Prostate gland (tissue), 2 donors: ENCODE results near the gene RAB6B. TPM values are rescaled to one million over a fixed set of nuclear protein-coding genes. Genes with fewer than 3 reads are reported as not detected.

Source experiments
- DNase-seq: peaks from one replicate; pipeline ENCODE4 v3.0.0-alpha.2; 2019; ENCODE audit warnings: low spot score
- H3K27ac ChIP-seq, 2 donors: fragments of 200-600 bp; sonication (generic); 2 replicates each; pipeline ENCODE4 v1.5.1; 2017 to 2019
- H3K27me3 ChIP-seq: fragments of 200-600 bp; sonication (generic); replicated peaks from 2 replicates; pipeline ENCODE4 v1.5.1; 2019; ENCODE audit not compliant: insufficient read depth
- H3K36me3 ChIP-seq, 2 donors: fragments of 200-600 bp; sonication (generic); 1 replicate in 1 of 2; 2 replicates in 1 of 2; pipeline versions ENCODE4 v1.5.1 to v1.8.1; 2017 to 2019
- H3K4me1 ChIP-seq: fragments of 200-600 bp; sonication (generic); replicated peaks from 2 replicates; pipeline ENCODE4 v1.5.1; 2019
- H3K4me3 ChIP-seq, 2 donors: fragments of 200-600 bp; sonication (generic); 2 replicates each; pipeline ENCODE4 v1.5.1; 2017 to 2019
- H3K9me3 ChIP-seq: fragments of 200-600 bp; sonication (generic); 2 replicates; pipeline ENCODE4 v1.5.1; 2017
- POLR2A ChIP-seq: fragments of 450-650 bp; IDR thresholded peaks from one replicate; pipeline ENCODE4 v1.6.1; 2016; ENCODE audit warnings: antibody characterized with exemption, mild to moderate bottlenecking
- POLR2AphosphoS5 ChIP-seq: sonication (generic); formaldehyde crosslinking; IDR thresholded peaks from one replicate; pipeline ENCODE4 v1.6.1; 2017; ENCODE audit warnings: antibody characterized with exemption
- WGBS: methylation state at CpG from one replicate; pipeline ENCODE4 v1.1.5; 2018; 5-methylcytosine and 5-hydroxymethylcytosine counted together
- intact Hi-C: fragments of 100-400 bp; cut with DNase I; formaldehyde crosslinking; loops from one replicate; pipeline ENCODE4 v1.14.2; 2022
- total RNA-seq, 2 donors: library from RNA; depleted of rRNA; stranded (reverse); fragments of >200 nt; gene quantifications; one replicate each; pipeline ENCODE4 v1.1.0, GENCODE V29; 2016
- TF ChIP-seq, protein P1 (sequence below), 4 experiments: fragments of 200-600 bp in 2 of 4; fragments of 450-650 bp in 2 of 4; sonication (generic) in 2 of 4; IDR thresholded peaks; 1 replicate in 3 of 4; 2 replicates in 1 of 4; pipeline ENCODE4 v1.5.1; 2016 to 2019; ENCODE audit warnings: antibody characterized with exemption in 4 of 4, mild to moderate bottlenecking in 2 of 4, moderate library complexity in 2 of 4

The RAB6B gene
- total RNA-seq, 2 donors from 2014 or later, result 4.5 to 7.1 TPM

DNA sequence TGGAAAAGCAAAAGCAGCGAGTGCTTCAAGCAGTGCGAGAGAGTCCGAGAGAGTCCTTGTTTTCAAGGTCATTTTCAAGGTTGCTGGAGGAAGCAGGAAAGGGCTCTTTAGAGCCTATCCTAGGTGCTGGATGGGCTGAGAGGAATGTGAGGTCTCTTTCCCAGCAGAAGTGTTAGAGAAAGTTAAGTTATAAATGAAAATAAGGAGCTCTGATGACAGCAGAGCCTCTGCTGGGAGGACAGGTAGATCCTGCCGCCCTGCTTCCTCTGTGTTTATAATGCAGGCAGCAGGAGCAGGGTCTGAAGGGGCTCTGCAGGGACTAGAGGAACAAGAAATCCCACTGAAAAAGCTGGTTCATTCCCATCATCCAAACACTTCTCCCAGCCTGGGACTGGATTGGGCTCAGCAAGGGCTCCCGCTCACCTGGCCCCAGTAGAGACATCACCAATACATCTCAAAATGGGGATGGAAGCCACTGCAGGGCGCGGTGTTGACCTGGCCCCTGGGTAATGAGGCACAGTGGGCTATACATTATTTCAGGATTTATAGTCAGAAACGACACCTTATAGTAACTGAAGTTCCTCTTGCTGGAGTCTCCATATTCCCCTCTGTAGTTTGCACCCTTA is 41.5 kb upstream of the RAB6B start:
- no peaks in the 10 kb centered on the region for H3K27me3 ChIP-seq
- no peaks in the 10 kb centered on the region for H3K36me3 ChIP-seq
- no peak overlapping the region for H3K27ac ChIP-seq
- no peaks in the 10 kb centered on the region for H3K9me3 ChIP-seq
- 82% methylated on average over 8 of the region's 8 CpGs for WGBS
- DNase-seq, result no peak
- H3K4me1 ChIP-seq, result no peaks in the 10 kb centered on the region
- no peak overlapping the region for H3K4me3 ChIP-seq
- TF ChIP-seq, protein P1, sequence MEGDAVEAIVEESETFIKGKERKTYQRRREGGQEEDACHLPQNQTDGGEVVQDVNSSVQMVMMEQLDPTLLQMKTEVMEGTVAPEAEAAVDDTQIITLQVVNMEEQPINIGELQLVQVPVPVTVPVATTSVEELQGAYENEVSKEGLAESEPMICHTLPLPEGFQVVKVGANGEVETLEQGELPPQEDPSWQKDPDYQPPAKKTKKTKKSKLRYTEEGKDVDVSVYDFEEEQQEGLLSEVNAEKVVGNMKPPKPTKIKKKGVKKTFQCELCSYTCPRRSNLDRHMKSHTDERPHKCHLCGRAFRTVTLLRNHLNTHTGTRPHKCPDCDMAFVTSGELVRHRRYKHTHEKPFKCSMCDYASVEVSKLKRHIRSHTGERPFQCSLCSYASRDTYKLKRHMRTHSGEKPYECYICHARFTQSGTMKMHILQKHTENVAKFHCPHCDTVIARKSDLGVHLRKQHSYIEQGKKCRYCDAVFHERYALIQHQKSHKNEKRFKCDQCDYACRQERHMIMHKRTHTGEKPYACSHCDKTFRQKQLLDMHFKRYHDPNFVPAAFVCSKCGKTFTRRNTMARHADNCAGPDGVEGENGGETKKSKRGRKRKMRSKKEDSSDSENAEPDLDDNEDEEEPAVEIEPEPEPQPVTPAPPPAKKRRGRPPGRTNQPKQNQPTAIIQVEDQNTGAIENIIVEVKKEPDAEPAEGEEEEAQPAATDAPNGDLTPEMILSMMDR (IDR thresholded peaks at IDR 0.05), result no peak
- TF ChIP-seq POLR2A (no peak), POLR2AphosphoS5 (no peak)
- intact Hi-C loops, result loop anchor here (10.0 kb wide), 1 partner anchor 538 kb away; no protein-coding TSS in a partner anchor

DNA sequence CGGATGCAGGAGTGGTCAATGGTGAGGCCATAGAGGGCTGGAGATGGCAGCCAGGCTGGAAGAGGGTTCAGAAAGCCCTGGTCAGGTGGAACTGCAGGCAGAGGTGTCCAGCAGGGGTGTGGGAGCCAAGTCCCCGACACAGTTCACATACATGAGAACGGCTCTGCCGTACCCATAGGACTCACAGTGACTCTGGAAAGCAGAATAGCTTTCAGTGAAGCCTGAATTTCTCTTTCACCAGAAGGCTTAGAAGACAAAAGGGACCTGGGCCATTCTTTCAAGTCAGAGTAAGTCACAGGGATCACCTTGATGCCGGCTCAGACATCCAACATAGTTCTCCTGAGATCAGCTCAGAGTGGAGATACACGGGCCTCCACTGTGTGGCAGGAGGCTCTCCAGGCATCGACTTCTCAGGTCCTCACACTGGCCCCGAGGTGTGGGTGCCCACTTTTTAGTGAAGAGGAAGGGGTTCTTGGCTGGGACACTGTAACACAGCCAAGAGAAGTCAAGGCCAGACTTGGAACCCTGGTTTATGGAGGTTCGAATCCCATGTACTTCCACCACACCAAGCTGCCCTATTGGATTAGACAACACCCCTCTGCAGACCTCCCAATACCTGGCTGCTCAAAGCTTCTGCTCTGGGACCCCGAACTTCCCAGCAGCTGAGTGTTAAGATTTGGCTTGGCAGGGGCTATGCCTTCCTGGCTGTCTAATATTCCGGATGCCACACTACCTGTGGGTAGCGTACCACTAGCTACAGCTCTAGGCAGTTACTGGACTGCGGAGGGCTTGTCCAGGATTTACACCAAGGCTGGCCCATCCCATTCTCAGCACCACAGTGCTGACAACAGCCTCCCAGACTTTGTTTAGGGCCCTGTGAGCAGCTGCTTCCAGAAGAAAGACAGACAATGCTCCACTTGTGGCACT is 40.4 kb upstream of the RAB6B start:
- TF ChIP-seq POLR2AphosphoS5, result no peak
- TF ChIP-seq POLR2A, result no peak
- TF ChIP-seq, protein P1 (IDR thresholded peaks at IDR 0.05), result no peak
- Histone ChIP-seq H3K27me3 (no peaks in the 10 kb centered on the region), H3K27ac (no peak overlapping the region), H3K4me1 (no peaks in the 10 kb centered on the region), H3K9me3 (no peaks in the 10 kb centered on the region), H3K36me3 (no peaks in the 10 kb centered on the region), H3K4me3 (no peak overlapping the region)
- DNase-seq, result no peak
- 86% methylated on average over 13 of the region's 13 CpGs for WGBS
- intact Hi-C loops, result loop anchor here (10.0 kb wide), 1 partner anchor 539 kb away; no protein-coding TSS in a partner anchor

DNA sequence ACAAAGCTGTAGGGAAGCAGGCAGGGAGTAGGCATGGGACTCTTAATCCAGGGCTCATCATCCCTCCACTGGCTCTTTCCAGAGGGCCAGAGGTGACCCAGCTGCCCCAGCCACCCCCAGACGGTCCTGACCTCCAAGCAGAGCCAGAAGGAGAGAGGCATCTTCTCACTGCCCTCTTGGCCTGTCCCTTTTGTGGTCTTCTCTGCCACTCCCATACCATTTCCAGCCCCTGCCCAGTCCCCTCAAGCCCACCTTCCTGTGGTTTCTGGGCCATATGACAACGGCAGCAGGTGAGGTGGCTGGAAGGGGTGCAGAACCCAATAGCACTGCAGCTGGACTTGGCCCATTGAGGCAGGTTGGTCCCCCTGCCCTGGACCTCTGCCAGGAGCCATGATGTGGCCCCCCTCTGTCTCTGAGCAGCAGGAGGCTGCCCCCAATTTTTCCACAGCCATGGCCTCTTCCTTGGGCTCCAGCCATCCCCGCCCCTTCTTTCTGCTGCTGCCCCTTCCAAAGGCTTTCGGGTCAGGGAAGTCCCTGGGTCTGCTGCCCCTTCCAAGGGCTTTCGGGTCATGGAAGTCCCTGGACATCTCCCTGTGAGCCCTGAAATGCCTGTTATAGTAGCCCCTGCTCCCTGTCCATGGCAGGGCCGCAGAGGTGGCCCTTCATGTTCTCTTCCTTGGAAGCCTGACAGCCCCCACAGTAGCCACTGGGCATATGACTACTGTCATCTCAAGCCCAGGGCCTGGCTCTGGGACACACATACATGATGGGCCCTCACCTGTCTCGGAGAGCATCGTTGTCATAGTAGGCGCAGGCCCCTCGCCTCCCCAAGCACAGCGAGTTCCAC is 39.5 kb upstream of the RAB6B start:
- Histone ChIP-seq H3K4me3 (no peak overlapping the region), H3K27me3 (no peaks in the 10 kb centered on the region), H3K9me3 (no peaks in the 10 kb centered on the region), H3K4me1 (peaks cover 3% of the 10 kb centered on the region), H3K36me3 (no peaks in the 10 kb centered on the region), H3K27ac (no peak overlapping the region)
- TF ChIP-seq, protein P1 (IDR thresholded peaks at IDR 0.05), result no peak
- TF ChIP-seq POLR2A (no peak), POLR2AphosphoS5 (no peak)
- DNase-seq, result no peak
- WGBS, result 96% methylated on average over 11 of the region's 11 CpGs
- intact Hi-C loops, result loop anchor here (5.0 to 10.0 kb wide), 3 partner anchors 277 to 540 kb away; no protein-coding TSS in a partner anchor

DNA sequence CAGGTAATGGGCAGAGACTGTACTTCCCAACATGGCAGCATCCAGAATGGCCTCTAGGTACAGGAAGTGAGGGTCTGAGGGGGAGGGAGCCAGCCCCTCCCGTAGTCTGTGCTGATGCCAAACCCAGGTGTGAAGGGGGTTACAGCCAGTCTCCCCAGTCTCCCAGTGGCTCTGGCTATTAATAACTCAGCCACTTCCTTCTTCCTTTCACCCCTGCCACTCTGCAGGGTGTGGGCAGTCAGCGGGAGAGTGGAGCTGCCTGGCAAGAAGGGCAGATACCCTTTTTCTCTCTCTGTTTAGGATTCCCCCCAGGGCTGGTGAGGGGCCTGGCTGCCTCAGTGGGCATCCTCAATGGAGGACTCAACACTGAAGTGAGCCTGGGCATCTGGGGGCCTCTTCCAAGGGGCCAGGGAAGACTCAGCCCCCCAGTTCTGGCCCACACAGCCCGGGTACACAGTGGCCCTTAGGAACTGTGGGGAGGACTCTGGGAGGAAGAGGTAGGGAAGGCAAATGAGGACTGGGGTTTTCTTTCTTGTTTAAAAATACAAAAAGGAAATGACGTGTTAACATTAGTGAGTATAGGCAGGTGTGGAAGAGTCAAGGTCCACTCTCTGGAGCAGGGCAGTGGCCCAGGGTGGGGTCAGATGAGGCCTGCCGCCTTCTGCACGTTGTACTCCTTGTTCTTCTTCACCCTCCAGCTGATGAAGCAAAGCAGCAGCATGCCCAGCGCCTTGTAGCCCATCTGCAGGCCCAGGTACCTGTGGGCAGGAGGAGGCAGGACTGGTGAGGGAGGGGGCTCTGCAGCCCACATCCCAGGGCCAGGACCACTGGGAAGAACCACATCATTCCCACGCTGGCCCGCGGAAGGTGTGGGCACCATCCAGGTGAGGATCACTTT is 38.6 kb upstream of the RAB6B start:
- TF ChIP-seq, protein P1 (IDR thresholded peaks at IDR 0.05), result no peak
- no peak for TF ChIP-seq POLR2AphosphoS5
- no peak for TF ChIP-seq POLR2A
- H3K27me3 ChIP-seq, result no peaks in the 10 kb centered on the region
- no peak overlapping the region for H3K4me3 ChIP-seq
- H3K36me3 ChIP-seq, result no peaks in the 10 kb centered on the region
- 88% methylated on average over 10 of the region's 10 CpGs for WGBS
- H3K4me1 ChIP-seq, result peaks cover 3% of the 10 kb centered on the region
- H3K9me3 ChIP-seq, result no peaks in the 10 kb centered on the region
- DNase-seq, result no peak
- intact Hi-C loops, result loop anchor here (5.0 to 10.0 kb wide), 3 partner anchors 278 to 540 kb away; no protein-coding TSS in a partner anchor
- H3K27ac ChIP-seq, result no peak overlapping the region
